IMR-90 (cell line): ENCODE results near the gene RUNX1. TPM values are rescaled to one million over a fixed set of nuclear protein-coding genes. Genes with fewer than 3 reads are reported as not detected.

Experiments used
- ATAC-seq: fragments of 200-7000 bp; cut with Tn5 transposase; 2 replicates; pipeline ENCODE4 v1.9.1; 2020; ENCODE audit warnings: low read depth, mild to moderate bottlenecking, moderate library complexity
- BruUV-seq: library from RNA; stranded (reverse); fragments of 400-500 nt; replicated peaks from 2 replicates; lab custom pipeline; 2021; lab: Mats Ljungman, UMichigan
- CTCF ChIA-PET: fragments of 300-600 bp; formaldehyde crosslinking; extraction: SDS; loops from one replicate; lab custom pipeline; 2021; ENCODE audit warnings: antibody characterized with exemption; lab: Yijun Ruan, JAX
- POLR2A ChIA-PET: fragments of 300-600 bp; sonication (Branson Sonifier 250); formaldehyde crosslinking; loops from one replicate; lab custom pipeline; 2022; ENCODE audit warnings: antibody characterized with exemption; ENCODE audit not compliant: unreplicated experiment; lab: Charles Lee
- DNase-seq: peaks from one replicate; pipeline ENCODE4 v3.0.0; 2013
- H2AFZ ChIP-seq: replicated peaks from 2 replicates; pipeline ENCODE3; 2013; ENCODE audit warnings: low read length, mild to moderate bottlenecking; ENCODE audit not compliant: poor library complexity
- H2AK5ac ChIP-seq: 2 replicates; pipeline ENCODE4 v1.6.1; 2013; ENCODE audit warnings: low read depth, low read length, inconsistent platforms
- H2AK9ac ChIP-seq: replicated peaks from 2 replicates; pipeline ENCODE3; 2013; ENCODE audit warnings: mild to moderate bottlenecking, low read depth, low read length, moderate library complexity; ENCODE audit not compliant: poor library complexity
- H2BK120ac ChIP-seq: 2 replicates; pipeline ENCODE4 v1.6.1; 2013; ENCODE audit warnings: low read depth, low read length, inconsistent platforms
- H2BK15ac ChIP-seq: 3 replicates; pipeline ENCODE4 v1.6.1; 2013; ENCODE audit warnings: low read depth, low read length, inconsistent platforms
- H2BK20ac ChIP-seq: 2 replicates; pipeline ENCODE4 v1.6.1; 2013; ENCODE audit warnings: low read depth, mild to moderate bottlenecking, inconsistent platforms, low read length, moderate library complexity
- H2BK5ac ChIP-seq: 2 replicates; pipeline ENCODE4 v1.6.1; 2013; ENCODE audit warnings: mild to moderate bottlenecking, low read depth, low read length, inconsistent platforms; ENCODE audit not compliant: poor library complexity, severe bottlenecking
- H3K14ac ChIP-seq: replicated peaks from 2 replicates; pipeline ENCODE4 v1.6.1; 2013; ENCODE audit warnings: low read depth, low read length, inconsistent platforms
- H3K18ac ChIP-seq: 2 replicates; pipeline ENCODE4 v1.6.1; 2013; ENCODE audit warnings: low read depth, low read length, control low read depth
- H3K23ac ChIP-seq: 2 replicates; pipeline ENCODE4 v1.6.1; 2013; ENCODE audit warnings: low read depth, low read length, inconsistent platforms
- H3K27ac ChIP-seq: 2 replicates; pipeline ENCODE4 v1.5.1; 2013; ENCODE audit warnings: mild to moderate bottlenecking, control low read depth, low read length; ENCODE audit not compliant: insufficient read depth
- H3K27me3 ChIP-seq: 2 replicates; pipeline ENCODE4 v1.6.1; 2013; ENCODE audit warnings: low read length; ENCODE audit not compliant: control insufficient read depth, insufficient read depth
- H3K36me3 ChIP-seq: 2 replicates; pipeline ENCODE4 v1.6.1; 2013; ENCODE audit warnings: low read length, mixed read lengths; ENCODE audit not compliant: control insufficient read depth, insufficient read depth
- H3K4ac ChIP-seq: 2 replicates; pipeline ENCODE4 v1.6.1; 2013; ENCODE audit warnings: low read depth, low read length, inconsistent platforms
- H3K4me1 ChIP-seq: 2 replicates; pipeline ENCODE4 v1.6.1; 2013; ENCODE audit warnings: low read length, mixed read lengths; ENCODE audit not compliant: control insufficient read depth, insufficient read depth
- H3K4me2 ChIP-seq: 2 replicates; pipeline ENCODE4 v1.6.1; 2013; ENCODE audit warnings: low read depth, mild to moderate bottlenecking, control low read depth, low read length, moderate library complexity
- H3K4me3 ChIP-seq: 2 replicates; pipeline ENCODE4 v1.5.1; 2013; ENCODE audit warnings: low read depth, mild to moderate bottlenecking, control low read depth, low read length, moderate library complexity; ENCODE audit not compliant: insufficient read depth
- H3K56ac ChIP-seq: 2 replicates; pipeline ENCODE4 v1.6.1; 2013; ENCODE audit warnings: low read length, inconsistent platforms; ENCODE audit not compliant: insufficient read depth; ENCODE audit errors: extremely low read depth
- H3K79me1 ChIP-seq, 2 experiments: 2 replicates each; pipeline ENCODE4 v1.6.1; 2013; ENCODE audit warnings: low read length in 2 of 2, inconsistent platforms in 1 of 2, low read depth in 1 of 2
- H3K9ac ChIP-seq: 2 replicates; pipeline ENCODE4 v1.6.1; 2013; ENCODE audit warnings: low read depth, low read length, control low read depth
- H3K9me1 ChIP-seq: 2 replicates; pipeline ENCODE4 v1.6.1; 2013; ENCODE audit warnings: low read length, inconsistent platforms; ENCODE audit not compliant: insufficient read depth
- H3K9me3 ChIP-seq: 2 replicates; pipeline ENCODE4 v1.6.1; 2013; ENCODE audit warnings: low read length; ENCODE audit not compliant: control insufficient read depth, insufficient read depth
- H4K20me1 ChIP-seq: 2 replicates; pipeline ENCODE4 v1.6.1; 2013; ENCODE audit warnings: low read length, inconsistent platforms; ENCODE audit not compliant: insufficient read depth
- H4K5ac ChIP-seq: 2 replicates; pipeline ENCODE4 v1.6.1; 2013; ENCODE audit warnings: mild to moderate bottlenecking, low read depth, low read length, control low read depth
- H4K8ac ChIP-seq, 2 experiments: 2 replicates each; pipeline ENCODE4 v1.6.1; 2013; ENCODE audit warnings: low read depth in 2 of 2, low read length in 2 of 2, control low read depth in 1 of 2, inconsistent platforms in 1 of 2
- H4K91ac ChIP-seq: 2 replicates; pipeline ENCODE4 v1.6.1; 2013; ENCODE audit warnings: low read depth, low read length, inconsistent platforms; ENCODE audit not compliant: insufficient read depth
- BHLHE40 ChIP-seq: fragments of 150-350 bp; IDR thresholded peaks from 2 replicates; pipeline ENCODE4 v1.6.1; 2016; ENCODE audit warnings: mild to moderate bottlenecking, low read depth, low read length
- CEBPB ChIP-seq: IDR thresholded peaks from 2 replicates; pipeline ENCODE4 v1.6.1; 2012; ENCODE audit warnings: low read depth, low read length, improper control_type of control experiment
- POLR2A ChIP-seq: IDR thresholded peaks from 2 replicates; pipeline ENCODE4 v1.6.1; 2012; ENCODE audit warnings: mild to moderate bottlenecking, low read depth, low read length
- WGBS, 2 experiments: methylation state at CpG; one replicate each; pipeline versions ENCODE4 v1.1.5 to v1.1.7; 2013; ENCODE audit warnings: missing lambda C conversion rate in 2 of 2; ENCODE audit not compliant: insufficient read length in 1 of 2; ENCODE audit errors: extremely low coverage in 2 of 2; 5-methylcytosine and 5-hydroxymethylcytosine counted together
- dilution Hi-C: fragments of 300-500 bp; cut with HindIII; formaldehyde crosslinking; loops from one replicate; pipeline ENCODE4 v1.14.3; 2018; ENCODE audit warnings: low sequenced_read_pairs; ENCODE audit not compliant: unreplicated experiment
- in situ Hi-C: fragments of 300-500 bp; cut with MboI; formaldehyde crosslinking; loops from 3 replicates; pipeline ENCODE4 v1.14.3; 2019; ENCODE audit warnings: low sequenced_read_pairs, inconsistent platforms, mixed read lengths
- intact Hi-C: fragments of 100-400 bp; cut with micrococcal nuclease; formaldehyde crosslinking; loops from 2 replicates; pipeline ENCODE4 v1.10.0; 2022
- polyA plus RNA-seq, 3 experiments: library from polyadenylated mRNA; depleted of rRNA; stranded (reverse); fragments of >200 nt; gene quantifications; 2 replicates each; pipeline ENCODE4 v1.2.3, GENCODE V29; 2012; ENCODE audit warnings: low replicate concordance in 1 of 3
- total RNA-seq: library from RNA; depleted of rRNA; stranded (reverse); fragments of >200 nt; gene quantifications from 2 replicates; pipeline ENCODE4 v1.2.3, GENCODE V29; 2012

RUNX1 gene
- total and polyA plus RNA-seq, 2 of the 4 experiments (the other 2 are of a cell fraction): 34.5 to 56.5 TPM

- Histone ChIP-seq H3K4me2 (peak overlapping the region; percentile 12), H4K20me1 (peaks cover 85% of the 10 kb centered on the region), H4K5ac (no peak overlapping the region), H2BK15ac (no peak overlapping the region), H3K9me1 (peaks cover 43% of the 10 kb centered on the region), H3K9ac (no peak overlapping the region), H2AK9ac (no peak overlapping the region), H3K9me3 (no peaks in the 10 kb centered on the region), H3K18ac (no peak overlapping the region), H2AFZ (no peak overlapping the region), H2BK5ac (peak overlapping the region; percentile 27), H3K56ac (no peak overlapping the region), H3K23ac (no peak overlapping the region; the same call in 1 of the 2 replicates), H2AK5ac (no peak overlapping the region), H3K79me1 (peaks cover 3 to 71% of the 10 kb centered on the region in 2 experiments; a peak in 3 of 4 replicates), H3K14ac (no peak overlapping the region), H3K4me1 (peaks cover 30% of the 10 kb centered on the region), H2BK20ac (no peak overlapping the region), H3K4me3 (no peak overlapping the region), H3K27ac (no peak overlapping the region), H4K8ac (no peak overlapping the region), H3K36me3 (peaks cover 60% of the 10 kb centered on the region), H3K27me3 (no peaks in the 10 kb centered on the region), H2BK120ac (no peak overlapping the region; the same call in 1 of the 2 replicates), H3K4ac (no peak overlapping the region), H4K91ac (no peak overlapping the region)
- WGBS, 2 experiments: 40% methylated on average over 1 of the region's 6 CpGs; no CpG with 5 or more reads in 1 of the 2 experiments
- dilution Hi-C loops (no loop called here), in situ Hi-C loops (loop anchor here (5.0 kb wide), 1 partner anchor 129 kb away; no protein-coding TSS in a partner anchor), intact Hi-C loops (no loop called here)
- ChIA-PET POLR2A (interaction anchor here (0.5 to 0.6 kb wide), 3 partner anchors 129 to 741 kb away, joined by 3 to 12 read pairs (median 7); no protein-coding TSS in a partner anchor), CTCF (no interaction called here)
- no TSS peak for BruUV-seq
- DNase-seq (peak; percentile 50), ATAC-seq (peak; percentile 53)
- no peak for TF ChIP-seq BHLHE40
- TF ChIP-seq POLR2A: peak; percentile 33; the same call in 1 of the 2 replicates
- peak; percentile 51; the same call in 1 of the 2 replicates for TF ChIP-seq CEBPB
These were observed 173.3 kb downstream of the RUNX1 start for GRCh38 chr21:34875830-34876229.
